ENCODE data around the gene SCRN2. TPM values are rescaled to one million over a fixed set of nuclear protein-coding genes. Genes with fewer than 3 reads are reported as not detected.

Gene SCRN2
- total RNA-seq (2014; rRNA removed; shearing (Covaris generic)) (39.1 and 40.6 TPM in 2 replicates), polyA plus RNA-seq (2016; fragmentation: Nextera tagmentation; extraction: Ambion mirVana) (44.0 and 45.5 TPM in 2 replicates)
- long read RNA-seq, transcript SCRN2-201 (8 exons, 1,548 nt): major isoform, 16 of 44 reads
- long read RNA-seq, transcript SCRN2-212 (7 exons, 1,745 nt): minor isoform, 8 of 44 reads
- long read RNA-seq, partial matches to known transcripts: 3 of 44 reads
- long read RNA-seq, other reads (novel, unspliced or antisense): 13 of 44 reads

DNA sequence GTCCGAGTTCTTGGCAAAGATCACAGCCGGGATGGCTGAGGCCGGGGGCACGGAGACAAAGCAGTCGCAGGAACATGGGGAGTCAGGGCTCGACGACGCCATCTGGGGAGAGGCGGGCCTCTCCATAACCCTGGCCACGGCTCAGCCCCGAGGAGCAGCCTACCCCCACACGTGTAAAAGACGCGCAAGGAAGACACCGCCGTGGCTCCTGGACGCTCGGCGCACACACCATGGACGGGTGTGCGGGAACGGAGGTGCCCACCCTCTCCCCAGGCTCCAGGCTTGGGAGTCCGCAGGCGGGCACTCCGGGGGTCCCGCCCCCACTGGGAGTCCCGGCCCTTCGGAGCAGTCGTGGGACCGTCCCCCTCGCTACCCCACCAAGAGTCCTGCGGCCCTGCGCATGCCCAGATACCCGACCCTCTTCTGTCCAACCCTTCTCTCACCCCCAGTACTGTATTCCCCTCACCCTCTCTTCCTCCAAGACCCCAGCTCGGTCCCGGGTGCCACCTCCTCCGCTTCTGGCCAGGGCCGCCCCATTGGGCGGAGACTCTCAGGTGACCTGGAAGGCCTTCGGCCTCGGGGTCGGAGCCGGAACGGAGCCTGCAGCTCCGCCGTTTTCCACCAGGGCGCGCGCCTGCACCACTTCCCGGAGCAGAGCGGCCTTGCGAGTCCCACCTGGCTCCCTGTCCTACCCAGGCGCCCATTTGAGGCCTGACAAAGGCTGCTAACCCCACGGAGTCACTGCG, at the start of gene SCRN2:
Gene SCRN2, minus strand, starts transcription at position 532 of the 746 bp plus-strand sequence. Its CDS starts 430 bp downstream, at position 102.
- H3K36me3 ChIP-seq (ENCODE audit: insufficient read depth): no peaks in the 10 kb centered on the region
- peak within 1 kb of the TSS; percentile 94 for H3K4me3 ChIP-seq
- TF ChIP-seq, protein P1, sequence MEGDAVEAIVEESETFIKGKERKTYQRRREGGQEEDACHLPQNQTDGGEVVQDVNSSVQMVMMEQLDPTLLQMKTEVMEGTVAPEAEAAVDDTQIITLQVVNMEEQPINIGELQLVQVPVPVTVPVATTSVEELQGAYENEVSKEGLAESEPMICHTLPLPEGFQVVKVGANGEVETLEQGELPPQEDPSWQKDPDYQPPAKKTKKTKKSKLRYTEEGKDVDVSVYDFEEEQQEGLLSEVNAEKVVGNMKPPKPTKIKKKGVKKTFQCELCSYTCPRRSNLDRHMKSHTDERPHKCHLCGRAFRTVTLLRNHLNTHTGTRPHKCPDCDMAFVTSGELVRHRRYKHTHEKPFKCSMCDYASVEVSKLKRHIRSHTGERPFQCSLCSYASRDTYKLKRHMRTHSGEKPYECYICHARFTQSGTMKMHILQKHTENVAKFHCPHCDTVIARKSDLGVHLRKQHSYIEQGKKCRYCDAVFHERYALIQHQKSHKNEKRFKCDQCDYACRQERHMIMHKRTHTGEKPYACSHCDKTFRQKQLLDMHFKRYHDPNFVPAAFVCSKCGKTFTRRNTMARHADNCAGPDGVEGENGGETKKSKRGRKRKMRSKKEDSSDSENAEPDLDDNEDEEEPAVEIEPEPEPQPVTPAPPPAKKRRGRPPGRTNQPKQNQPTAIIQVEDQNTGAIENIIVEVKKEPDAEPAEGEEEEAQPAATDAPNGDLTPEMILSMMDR (conservative IDR thresholded peaks at IDR 0.05; ENCODE audit: low read depth in 2 of 2): peak; percentile 79 to 97
- TF ChIP-seq EZH2phosphoT487 (IDR thresholded peaks at IDR 0.05; ENCODE audit: unreplicated experiment) (no peak), NANOG (IDR thresholded peaks at IDR 0.05; ENCODE audit: borderline replicate concordance) (no peak), POLR2AphosphoS5 (IDR thresholded peaks at IDR 0.05; ENCODE audit: low read depth) (peak; percentile 82)
- TF ChIP-seq, protein P2, sequence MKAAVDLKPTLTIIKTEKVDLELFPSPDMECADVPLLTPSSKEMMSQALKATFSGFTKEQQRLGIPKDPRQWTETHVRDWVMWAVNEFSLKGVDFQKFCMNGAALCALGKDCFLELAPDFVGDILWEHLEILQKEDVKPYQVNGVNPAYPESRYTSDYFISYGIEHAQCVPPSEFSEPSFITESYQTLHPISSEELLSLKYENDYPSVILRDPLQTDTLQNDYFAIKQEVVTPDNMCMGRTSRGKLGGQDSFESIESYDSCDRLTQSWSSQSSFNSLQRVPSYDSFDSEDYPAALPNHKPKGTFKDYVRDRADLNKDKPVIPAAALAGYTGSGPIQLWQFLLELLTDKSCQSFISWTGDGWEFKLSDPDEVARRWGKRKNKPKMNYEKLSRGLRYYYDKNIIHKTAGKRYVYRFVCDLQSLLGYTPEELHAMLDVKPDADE (IDR thresholded peaks at IDR 0.05): peak; percentile 32; the same call in 1 of the 2 replicates
- H3K79me2 ChIP-seq (replicated peaks; ENCODE audit: insufficient read depth): no peaks in the 10 kb centered on the region; the same call in 1 of the 2 replicates
- Mint-ChIP-seq H3K9me3 (no peaks in the 10 kb centered on the region), H3K4me1 (peaks cover 46% of the 10 kb centered on the region), H3K27me3 (ENCODE audit: insufficient read depth, low read depth, poor library complexity) (peaks cover 30% of the 10 kb centered on the region), H3K4me3 (peak within 1 kb of the TSS; percentile 95), H3K27ac (no peak within 1 kb of the TSS), H3K36me3 (ENCODE audit: low read depth) (peaks cover 3% of the 10 kb centered on the region; the same call in 1 of the 3 replicates)
- ATAC-seq: peak; percentile 93
- no peaks in the 10 kb centered on the region for H4K20me1 ChIP-seq (replicated peaks; ENCODE audit: insufficient read depth)
- H3K27me3 ChIP-seq (ENCODE audit: insufficient read depth): peaks cover 24% of the 10 kb centered on the region
- H3K27ac ChIP-seq (ENCODE audit: low read depth): no peak within 1 kb of the TSS
- DNase-seq (ENCODE audit: low spot score): peak; percentile 96
- H2AFZ ChIP-seq: peak within 1 kb of the TSS; percentile 95
- H3K4me1 ChIP-seq (ENCODE audit: insufficient read depth): peaks cover 20% of the 10 kb centered on the region; the same call in 1 of the 2 replicates
- peak within 1 kb of the TSS; percentile 95 for H3K4me2 ChIP-seq
- no peaks in the 10 kb centered on the region for H3F3A ChIP-seq (replicated peaks; ENCODE audit: low read depth)
- H3K9me2 ChIP-seq (ENCODE audit: insufficient read depth): no peaks in the 10 kb centered on the region

DNA sequence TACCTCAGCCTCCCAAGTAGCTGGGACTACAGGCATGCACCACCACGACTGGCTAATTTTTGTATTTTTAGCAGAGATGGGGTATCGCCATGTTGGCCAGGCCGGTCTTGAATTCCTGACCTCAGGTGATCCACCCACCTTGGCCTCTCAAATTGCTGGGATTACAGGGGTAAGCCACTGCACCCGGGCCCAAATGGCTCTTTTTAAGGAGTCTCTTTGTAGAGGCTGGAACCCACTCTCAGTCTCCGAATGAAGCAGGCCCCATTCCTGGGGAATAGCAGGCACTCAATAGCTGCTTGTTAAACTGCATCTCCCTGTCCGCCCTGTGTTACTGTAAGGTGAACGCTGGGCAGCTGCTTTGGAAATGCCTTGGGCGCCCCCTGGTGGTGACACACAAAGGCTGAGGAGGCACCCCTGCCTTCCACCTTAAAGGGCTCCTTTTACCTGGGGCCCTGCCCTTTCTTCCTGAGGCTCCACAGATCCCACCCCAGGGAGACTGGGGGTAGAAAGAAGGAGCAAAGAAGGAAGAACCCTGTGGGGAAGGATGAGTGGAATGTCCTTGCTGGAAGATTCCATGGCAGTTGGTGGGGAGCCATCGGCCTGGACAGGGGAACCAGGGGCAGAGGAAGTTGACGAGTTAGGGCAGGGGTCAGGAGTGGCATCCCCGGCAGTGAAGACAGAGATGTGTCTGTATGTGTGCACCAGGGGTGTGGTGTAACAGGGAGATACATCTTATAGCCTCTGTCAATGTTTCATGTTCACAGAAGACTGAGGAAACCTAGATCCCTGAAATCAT, 48.9 kb upstream of the SCRN2 start:
- peak; percentile 96 for ATAC-seq
- H3K4me3 ChIP-seq: no peak overlapping the region
- no peak overlapping the region for H2AFZ ChIP-seq
- Mint-ChIP-seq H3K27me3 (ENCODE audit: insufficient read depth, low read depth, poor library complexity) (peaks cover 15% of the 10 kb centered on the region), H3K4me3 (no peak overlapping the region), H3K9me3 (no peaks in the 10 kb centered on the region), H3K4me1 (peaks cover 28% of the 10 kb centered on the region), H3K36me3 (ENCODE audit: low read depth) (no peaks in the 10 kb centered on the region), H3K27ac (no peak overlapping the region; the same call in 1 of the 2 replicates)
- H3F3A ChIP-seq (replicated peaks; ENCODE audit: low read depth): 0 out of 2 replicates have a peak, but pooled peaks cover 2% of the 10 kb centered on the region
- no peaks in the 10 kb centered on the region for H3K9me2 ChIP-seq (ENCODE audit: insufficient read depth)
- H3K4me1 ChIP-seq (ENCODE audit: insufficient read depth): peaks cover 16% of the 10 kb centered on the region
- TF ChIP-seq, protein P1 (conservative IDR thresholded peaks at IDR 0.05; ENCODE audit: low read depth in 2 of 2): peak; percentile 99
- TF ChIP-seq ZNF331 (CRISPR knock-in tag; IDR thresholded peaks at IDR 0.05; ENCODE audit: low read depth): no peak
- no peaks in the 10 kb centered on the region for H3K36me3 ChIP-seq (ENCODE audit: insufficient read depth)
- peak; percentile 96 for DNase-seq (ENCODE audit: low spot score)
- no peaks in the 10 kb centered on the region for H4K20me1 ChIP-seq (replicated peaks; ENCODE audit: insufficient read depth)
- H3K79me2 ChIP-seq (replicated peaks; ENCODE audit: insufficient read depth): no peaks in the 10 kb centered on the region
- no peak overlapping the region for H3K4me2 ChIP-seq
- no peak overlapping the region for H3K27ac ChIP-seq (ENCODE audit: low read depth)
- H3K27me3 ChIP-seq (ENCODE audit: insufficient read depth): no peaks in the 10 kb centered on the region
